Suprapubic skin (tissue), 4 donors: ENCODE measurements around the gene ARFRP1. TPM values are rescaled to one million over a fixed set of nuclear protein-coding genes. Genes with fewer than 3 reads are reported as not detected.
A peak's percentile ranks its signal among the peaks of the same experiment; 100 is the strongest.

Experiments
- DNase-seq, 2 donors: peaks; one replicate each; pipeline ENCODE4 v3.0.0-alpha.2; 2019; ENCODE audit warnings: low spot score in 2 of 2
- H3K27ac ChIP-seq: fragments of 200-600 bp; sonication (generic); one replicate; pipeline ENCODE4 v1.5.1; 2019
- H3K27me3 ChIP-seq: fragments of 200-600 bp; sonication (generic); one replicate; pipeline ENCODE4 v1.5.1; 2019
- H3K36me3 ChIP-seq: fragments of 200-600 bp; sonication (generic); one replicate; pipeline ENCODE4 v1.5.1; 2019
- H3K4me1 ChIP-seq: fragments of 200-600 bp; sonication (generic); one replicate; pipeline ENCODE4 v1.5.1; 2019
- H3K4me3 ChIP-seq: fragments of 200-600 bp; sonication (generic); one replicate; pipeline ENCODE4 v1.5.1; 2019; ENCODE audit warnings: mild to moderate bottlenecking
- H3K9me3 ChIP-seq: fragments of 200-600 bp; sonication (generic); one replicate; pipeline ENCODE4 v1.5.1; 2019
- EP300 ChIP-seq: sonication (generic); formaldehyde crosslinking; IDR thresholded peaks from one replicate; pipeline ENCODE4 v1.6.1; 2017; ENCODE audit warnings: antibody characterized with exemption
- POLR2A ChIP-seq, 2 donors: fragments of 450-650 bp; IDR thresholded peaks; one replicate each; pipeline ENCODE4 v1.6.1; 2017; ENCODE audit warnings: antibody characterized with exemption in 2 of 2, mild to moderate bottlenecking in 2 of 2, moderate library complexity in 2 of 2
- POLR2AphosphoS5 ChIP-seq, 3 donors: sonication (generic); formaldehyde crosslinking; IDR thresholded peaks; one replicate each; pipeline ENCODE4 v1.6.1; 2017; ENCODE audit warnings: antibody characterized with exemption in 3 of 3
- WGBS: methylation state at CpG from one replicate; pipeline ENCODE4 v1.1.5; 2018; 5-methylcytosine and 5-hydroxymethylcytosine counted together
- total RNA-seq, 4 donors: library from RNA; depleted of rRNA; stranded (reverse); fragments of >200 nt; gene quantifications; one replicate each; pipeline ENCODE4 v1.1.0, GENCODE V29; 2016
- TF ChIP-seq, protein P1 (sequence below), 2 donors: fragments of 200-600 bp in 1 of 2; fragments of 450-650 bp in 1 of 2; sonication (generic) in 1 of 2; IDR thresholded peaks; one replicate each; pipeline ENCODE4 v1.5.1; 2016 to 2019; ENCODE audit warnings: antibody characterized with exemption in 2 of 2, mild to moderate bottlenecking in 1 of 2, moderate library complexity in 1 of 2

Gene ARFRP1
- total RNA-seq, 4 donors from 2014 or later = 22.1 to 31.9 (median 27.6) TPM

DNA sequence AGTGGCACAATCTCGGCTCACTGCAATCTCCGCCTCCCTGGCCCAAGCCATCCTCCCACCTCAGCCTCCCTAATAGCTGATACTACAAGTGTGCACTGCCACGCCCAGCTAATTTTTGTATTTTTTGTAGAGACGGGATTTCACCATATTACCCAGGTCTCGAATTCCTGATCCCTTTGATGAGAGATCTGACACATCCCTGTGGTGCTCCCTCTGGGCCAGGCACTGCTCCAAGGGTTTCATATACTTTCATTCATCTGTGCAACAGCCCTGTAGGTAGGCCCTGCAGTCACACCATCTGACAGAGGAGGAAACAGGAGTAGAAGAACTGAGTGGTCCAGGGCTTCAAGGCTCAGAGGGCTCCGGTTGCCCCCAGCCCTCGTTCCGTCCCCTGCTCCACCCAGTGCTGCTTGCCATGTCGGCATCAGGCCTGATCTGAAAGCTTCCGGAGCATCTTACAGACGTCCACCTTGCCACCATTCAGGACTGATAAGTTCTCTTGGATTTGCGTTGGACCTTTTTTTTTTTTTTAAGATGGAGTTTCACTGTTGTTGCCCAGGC, 3.4 kb upstream of the ARFRP1 start:
- H3K27ac ChIP-seq = no peak overlapping the region
- WGBS = 81% methylated on average over 12 of the region's 12 CpGs
- H3K36me3 ChIP-seq = peaks cover 51% of the 10 kb centered on the region
- H3K27me3 ChIP-seq = no peaks in the 10 kb centered on the region
- H3K4me1 ChIP-seq = peaks cover 23% of the 10 kb centered on the region
- peak; percentile 47 to 51 for DNase-seq
- TF ChIP-seq POLR2A (IDR thresholded peaks at IDR 0.05) = no peak
- TF ChIP-seq EP300 = no peak
- TF ChIP-seq, protein P1, sequence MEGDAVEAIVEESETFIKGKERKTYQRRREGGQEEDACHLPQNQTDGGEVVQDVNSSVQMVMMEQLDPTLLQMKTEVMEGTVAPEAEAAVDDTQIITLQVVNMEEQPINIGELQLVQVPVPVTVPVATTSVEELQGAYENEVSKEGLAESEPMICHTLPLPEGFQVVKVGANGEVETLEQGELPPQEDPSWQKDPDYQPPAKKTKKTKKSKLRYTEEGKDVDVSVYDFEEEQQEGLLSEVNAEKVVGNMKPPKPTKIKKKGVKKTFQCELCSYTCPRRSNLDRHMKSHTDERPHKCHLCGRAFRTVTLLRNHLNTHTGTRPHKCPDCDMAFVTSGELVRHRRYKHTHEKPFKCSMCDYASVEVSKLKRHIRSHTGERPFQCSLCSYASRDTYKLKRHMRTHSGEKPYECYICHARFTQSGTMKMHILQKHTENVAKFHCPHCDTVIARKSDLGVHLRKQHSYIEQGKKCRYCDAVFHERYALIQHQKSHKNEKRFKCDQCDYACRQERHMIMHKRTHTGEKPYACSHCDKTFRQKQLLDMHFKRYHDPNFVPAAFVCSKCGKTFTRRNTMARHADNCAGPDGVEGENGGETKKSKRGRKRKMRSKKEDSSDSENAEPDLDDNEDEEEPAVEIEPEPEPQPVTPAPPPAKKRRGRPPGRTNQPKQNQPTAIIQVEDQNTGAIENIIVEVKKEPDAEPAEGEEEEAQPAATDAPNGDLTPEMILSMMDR (IDR thresholded peaks at IDR 0.05) = no peak
- no peak for TF ChIP-seq POLR2AphosphoS5 (IDR thresholded peaks at IDR 0.05)
- peaks cover 9% of the 10 kb centered on the region for H3K9me3 ChIP-seq
- no peak overlapping the region for H3K4me3 ChIP-seq

DNA sequence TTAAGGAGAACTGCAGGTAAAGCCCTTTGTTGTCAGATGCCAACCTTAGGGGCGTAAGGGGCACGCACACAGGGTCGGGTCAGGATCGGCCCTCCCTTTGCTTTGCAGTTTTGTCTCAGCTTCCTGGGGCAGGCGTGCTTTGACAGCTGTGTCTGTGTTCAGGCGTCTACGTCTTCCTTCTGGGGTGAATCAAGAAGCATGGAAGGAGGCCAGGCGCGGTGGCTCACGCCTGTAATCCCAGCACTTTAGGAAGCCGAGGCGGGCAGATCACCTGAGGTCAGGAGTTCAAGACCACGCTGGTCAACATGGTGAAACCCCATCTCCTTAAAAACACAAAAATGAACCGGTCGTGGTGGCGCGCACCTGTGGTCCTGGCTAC, 1.4 kb upstream of the ARFRP1 start:
- no peak overlapping the region for H3K27ac ChIP-seq

DNA sequence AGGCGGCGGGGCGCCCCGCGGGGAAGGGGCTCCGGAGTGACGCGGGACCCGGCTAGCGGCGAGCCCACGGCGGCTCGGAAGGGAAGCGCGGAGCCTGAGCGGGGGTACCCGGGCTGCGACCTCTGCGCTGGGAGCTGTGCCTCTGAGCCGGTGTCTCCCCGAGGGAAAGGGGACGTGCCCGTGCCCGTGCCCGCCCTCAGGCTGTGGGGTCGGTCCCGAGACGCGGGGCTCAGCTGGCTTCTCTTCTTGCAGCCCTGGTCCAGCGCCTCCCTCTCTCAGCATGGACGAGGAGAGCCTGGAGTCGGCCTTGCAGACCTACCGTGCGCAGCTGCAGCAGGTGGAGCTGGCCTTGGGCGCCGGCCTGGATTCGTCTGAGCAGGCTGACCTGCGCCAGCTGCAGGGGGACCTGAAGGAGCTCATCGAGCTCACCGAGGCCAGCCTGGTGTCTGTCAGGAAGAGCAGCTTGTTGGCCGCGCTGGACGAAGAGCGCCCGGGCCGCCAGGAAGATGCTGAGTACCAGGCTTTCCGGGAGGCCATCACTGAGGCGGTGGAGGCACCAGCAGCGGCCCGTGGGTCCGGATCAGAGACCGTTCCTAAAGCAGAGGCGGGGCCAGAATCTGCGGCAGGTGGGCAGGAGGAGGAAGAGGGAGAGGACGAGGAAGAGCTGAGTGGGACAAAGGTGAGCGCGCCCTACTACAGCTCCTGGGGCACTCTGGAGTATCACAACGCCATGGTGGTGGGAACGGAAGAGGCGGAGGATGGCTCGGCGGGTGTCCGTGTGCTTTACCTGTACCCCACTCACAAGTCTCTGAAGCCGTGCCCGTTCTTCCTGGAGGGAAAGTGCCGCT, 749 bp upstream of the ARFRP1 start:
- DNase-seq = peak; percentile 67 to 79
- Histone ChIP-seq H3K36me3 (peaks cover 60% of the 10 kb centered on the region), H3K4me3 (peak overlapping the region; percentile 94), H3K4me1 (peaks cover 26% of the 10 kb centered on the region), H3K27me3 (no peaks in the 10 kb centered on the region), H3K9me3 (no peaks in the 10 kb centered on the region), H3K27ac (peak overlapping the region; percentile 94)
- 55% methylated on average over 25 of the region's 67 CpGs for WGBS
- TF ChIP-seq, protein P1 (IDR thresholded peaks at IDR 0.05) = no peak
- TF ChIP-seq POLR2AphosphoS5 (IDR thresholded peaks at IDR 0.05) (no peak), POLR2A (IDR thresholded peaks at IDR 0.05) (no peak), EP300 (no peak)

More for the DNA sequence above, 1.4 kb upstream of the ARFRP1 start:
- TF ChIP-seq, protein P1 (IDR thresholded peaks at IDR 0.05) = no peak
- TF ChIP-seq EP300 (no peak), POLR2A (IDR thresholded peaks at IDR 0.05) (no peak), POLR2AphosphoS5 (IDR thresholded peaks at IDR 0.05) (no peak)
- Histone ChIP-seq H3K4me1 (peaks cover 26% of the 10 kb centered on the region), H3K27me3 (no peaks in the 10 kb centered on the region), H3K9me3 (no peaks in the 10 kb centered on the region), H3K36me3 (peaks cover 56% of the 10 kb centered on the region), H3K4me3 (peak overlapping the region; percentile 94)
- 94% methylated on average over 17 of the region's 17 CpGs for WGBS
- peak; percentile 61 to 73 for DNase-seq

DNA sequence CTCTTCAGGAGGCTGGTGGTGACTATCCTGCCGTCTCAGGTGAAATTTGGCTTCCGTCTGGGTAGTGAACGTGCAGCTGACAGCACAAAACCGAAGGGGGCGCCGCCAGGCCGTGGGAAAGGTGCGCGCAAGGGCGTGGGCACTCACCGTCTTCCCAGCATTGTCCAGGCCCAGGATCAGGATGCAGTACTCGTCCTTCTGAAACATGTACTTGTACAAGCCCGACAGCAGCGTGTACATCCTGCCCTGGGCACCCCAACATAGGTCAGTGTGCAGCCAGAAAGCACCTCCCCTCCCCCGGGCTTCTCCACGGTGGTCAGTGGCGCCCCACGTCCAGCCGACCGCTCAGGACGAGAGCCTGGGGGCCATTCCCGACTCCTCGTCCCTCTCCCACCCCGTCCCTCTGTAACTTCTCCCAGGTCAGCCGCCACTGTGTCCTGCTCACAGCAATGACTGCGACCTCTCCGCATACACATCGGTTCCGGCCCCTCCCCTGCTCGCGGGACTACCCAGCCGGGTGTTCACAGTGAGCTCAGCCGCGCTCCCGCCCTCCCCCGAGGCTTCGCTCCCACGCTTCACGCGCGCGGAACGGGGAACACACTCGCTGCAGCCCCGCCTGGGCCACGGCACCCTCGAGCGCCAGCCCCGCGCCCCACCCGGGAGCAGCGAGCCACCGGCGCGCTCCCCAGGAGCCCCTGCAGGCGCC, 771 bp downstream of the ARFRP1 start:
- no peaks in the 10 kb centered on the region for H3K27me3 ChIP-seq
- peaks cover 56% of the 10 kb centered on the region for H3K36me3 ChIP-seq
- WGBS = 5% methylated on average over 29 of the region's 56 CpGs
- peak overlapping the region; percentile 94 for H3K27ac ChIP-seq
- peak overlapping the region; percentile 94 for H3K4me3 ChIP-seq
- H3K4me1 ChIP-seq = peaks cover 26% of the 10 kb centered on the region
- no peaks in the 10 kb centered on the region for H3K9me3 ChIP-seq
- TF ChIP-seq, protein P1 (IDR thresholded peaks at IDR 0.05) = peak in 1 of 2 donors; percentile 34
- TF ChIP-seq POLR2A (IDR thresholded peaks at IDR 0.05) (no peak), POLR2AphosphoS5 (IDR thresholded peaks at IDR 0.05) (no peak), EP300 (no peak)
- DNase-seq = peak; percentile 80 to 81
